HG03060 (cell line): ENCODE results near the gene ANGPT4.
"Not testable (repeated sequence)": the region's sequence is repeated elsewhere in the genome, so short reads cannot be mapped to it uniquely, and the experiment has no call there.

Experiments used
- ATAC-seq: cut with Tn5 transposase; IDR thresholded peaks from one replicate; pipeline ENCODE4 v1.9.1; 2021; ENCODE audit warnings: low read depth, moderate number of reproducible peaks; ENCODE audit not compliant: unreplicated experiment

Gene ANGPT4

DNA sequence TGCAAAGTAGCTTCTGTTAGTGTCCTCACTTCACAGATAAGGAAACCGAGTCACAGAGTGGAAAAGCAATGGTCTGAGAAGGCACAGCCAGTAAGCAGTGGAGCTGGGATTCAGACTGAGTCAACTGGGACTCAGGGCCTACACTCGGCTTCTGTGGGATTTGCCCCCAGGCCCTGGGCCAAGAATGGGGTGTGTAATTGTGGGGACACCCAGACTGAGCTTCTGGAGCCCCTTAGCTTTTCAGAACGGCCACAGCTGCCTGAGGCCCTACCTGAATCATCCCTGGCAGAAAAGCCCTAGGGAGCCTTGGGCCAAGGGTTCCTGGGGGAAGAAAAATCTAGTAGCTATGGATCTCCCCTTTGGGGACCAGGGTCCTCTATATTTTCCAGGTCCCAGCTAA is 6.5 kb downstream of the ANGPT4 start:
- ATAC-seq, result no peak

DNA sequence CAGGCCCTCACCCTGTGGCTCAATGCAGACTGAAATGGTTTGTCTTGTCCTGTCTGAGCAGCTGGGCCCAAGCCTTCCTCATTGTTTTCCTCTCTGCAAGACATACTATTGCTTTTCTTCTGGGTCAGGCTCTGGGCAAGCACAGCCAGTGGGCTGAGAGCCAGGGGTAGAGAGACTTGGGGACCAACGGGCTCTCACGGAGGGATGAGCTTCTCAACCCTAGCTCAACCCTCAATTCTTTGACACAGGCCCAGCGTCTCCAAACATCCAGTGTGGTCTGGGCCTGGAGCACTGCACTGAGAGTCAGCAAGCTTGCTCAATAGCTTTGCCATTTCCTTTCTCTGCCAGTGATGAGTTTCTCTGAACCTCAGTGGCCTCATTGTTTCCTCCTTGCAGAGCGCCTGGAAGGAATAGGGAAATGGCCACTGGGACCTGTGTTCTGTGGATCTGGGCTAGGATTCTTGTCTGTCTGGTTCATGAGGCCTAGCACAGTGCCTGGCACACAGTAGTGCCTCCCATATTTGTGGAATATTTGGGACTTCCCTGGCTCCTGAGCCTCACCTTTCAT is 9.3 kb downstream of the ANGPT4 start:
- no peak for ATAC-seq

- no peak for ATAC-seq
Measured at GRCh38 chr20:906001-906520, 10.1 kb downstream of the ANGPT4 start.

DNA sequence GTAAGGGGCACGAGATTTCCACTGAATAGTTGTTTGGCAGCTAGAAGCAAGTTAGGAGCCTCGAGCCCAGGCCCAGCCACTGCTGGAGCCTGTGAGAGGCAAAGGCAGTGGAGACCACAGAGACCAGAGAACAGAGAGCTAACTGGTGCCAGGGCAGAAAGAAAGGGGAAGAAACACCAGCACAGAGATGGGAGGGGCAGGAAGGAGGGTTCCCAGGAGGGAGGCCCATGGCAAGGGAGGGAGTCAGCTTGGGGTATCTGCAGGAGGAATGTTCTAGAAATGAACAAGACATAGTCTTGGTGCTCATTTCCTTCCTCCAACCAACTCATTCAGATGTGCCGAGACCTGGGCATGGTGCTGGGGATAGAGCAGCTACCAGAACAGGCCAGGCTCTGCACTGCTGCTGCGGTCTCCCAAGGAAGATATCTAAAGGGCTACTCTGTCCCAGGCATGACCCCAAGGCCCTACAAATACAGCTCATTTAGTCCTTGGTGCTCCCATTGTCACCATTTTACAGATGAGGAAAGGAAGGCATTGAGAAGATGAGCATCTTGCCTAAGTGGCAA is 10.7 kb downstream of the ANGPT4 start:
- no peak for ATAC-seq

GRCh38 chr20:904039-904545 is 12.0 kb downstream of the ANGPT4 start:
- no peak for ATAC-seq

- ATAC-seq, result not testable (repeated sequence)
Measured at GRCh38 chr20:897436-897835, 18.7 kb downstream of the ANGPT4 start.

DNA sequence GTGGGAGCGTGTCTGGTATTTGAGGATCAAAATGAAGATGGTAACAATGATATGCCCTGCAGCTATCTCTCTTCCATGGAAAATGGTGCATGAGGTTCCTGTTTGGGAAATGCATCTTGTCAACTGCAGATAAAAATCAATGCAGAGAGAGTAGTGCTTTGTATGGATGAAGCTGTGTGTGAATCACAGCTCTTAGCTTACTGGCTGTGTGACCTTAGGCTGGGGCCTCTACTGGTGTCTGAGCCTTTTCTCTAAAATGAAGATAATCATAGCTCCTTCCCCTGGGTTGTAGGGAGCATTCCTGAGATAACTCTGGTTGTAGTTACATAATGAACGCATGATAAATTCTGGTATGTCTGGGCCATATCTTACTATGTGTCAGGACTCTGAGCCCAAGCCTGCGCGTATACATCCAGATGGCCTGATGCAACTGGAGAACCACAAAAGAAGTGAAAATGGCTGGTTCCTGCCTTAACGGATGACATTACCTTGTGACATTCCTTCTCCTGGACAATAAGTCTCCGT is 19.6 kb downstream of the ANGPT4 start:
- no peak for ATAC-seq

- not testable (repeated sequence) for ATAC-seq
Measured at GRCh38 chr20:892371-892770, 23.8 kb downstream of the ANGPT4 start.

GRCh38 chr20:891706-892080 is 24.4 kb downstream of the ANGPT4 start:
- ATAC-seq, result no peak

GRCh38 chr20:891058-891705 is 25.0 kb downstream of the ANGPT4 start:
- no peak for ATAC-seq

GRCh38 chr20:890666-891057 is 25.5 kb downstream of the ANGPT4 start:
- no peak for ATAC-seq

DNA sequence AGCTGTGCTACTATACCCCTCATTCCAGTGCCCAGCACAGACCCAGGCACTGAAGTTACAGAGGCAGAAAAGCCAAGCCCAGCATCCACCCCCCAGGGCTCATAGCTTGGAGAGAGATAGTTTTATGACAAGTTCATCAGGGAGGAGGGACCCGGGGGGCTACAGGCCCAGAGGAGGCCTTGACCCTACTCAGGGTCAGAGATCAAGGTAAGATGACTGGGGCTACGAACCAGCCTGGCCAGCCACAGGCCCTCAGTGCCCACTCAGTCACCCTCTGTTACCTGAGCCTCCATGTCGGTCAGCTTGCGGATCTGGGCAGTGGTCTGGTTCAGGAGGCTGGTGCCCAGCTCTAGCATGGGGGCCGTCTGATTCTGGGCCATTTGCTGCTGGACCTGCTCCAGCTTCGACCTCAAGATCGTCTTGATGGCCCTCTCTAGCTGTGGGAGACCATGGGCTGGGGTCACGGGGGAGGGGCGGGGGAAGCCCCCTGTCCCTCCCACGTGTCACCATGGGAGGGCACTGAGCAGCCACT is 26.1 kb downstream of the ANGPT4 start:
- ATAC-seq, result no peak

DNA sequence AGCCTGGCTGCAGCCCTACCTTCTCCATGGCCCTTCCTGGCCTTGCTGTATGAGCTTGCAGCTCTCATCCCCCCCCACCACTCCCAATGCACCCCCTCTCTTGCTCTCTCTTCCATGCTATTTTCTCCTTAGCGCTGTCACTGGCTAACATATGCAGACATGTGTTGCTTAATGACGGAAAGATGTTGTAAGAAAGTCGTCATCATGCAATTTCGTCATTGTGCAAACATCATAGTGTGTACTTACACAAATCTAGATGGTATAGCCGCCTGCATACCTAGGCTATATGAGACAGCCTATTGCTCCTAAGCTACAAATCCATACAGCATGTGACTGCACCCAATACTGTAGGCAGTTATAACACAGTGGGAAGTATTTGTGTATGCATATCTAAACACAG is 27.0 kb downstream of the ANGPT4 start:
- no peak for ATAC-seq

GRCh38 chr20:888057-888456 is 28.1 kb downstream of the ANGPT4 start:
- ATAC-seq, result no peak

DNA sequence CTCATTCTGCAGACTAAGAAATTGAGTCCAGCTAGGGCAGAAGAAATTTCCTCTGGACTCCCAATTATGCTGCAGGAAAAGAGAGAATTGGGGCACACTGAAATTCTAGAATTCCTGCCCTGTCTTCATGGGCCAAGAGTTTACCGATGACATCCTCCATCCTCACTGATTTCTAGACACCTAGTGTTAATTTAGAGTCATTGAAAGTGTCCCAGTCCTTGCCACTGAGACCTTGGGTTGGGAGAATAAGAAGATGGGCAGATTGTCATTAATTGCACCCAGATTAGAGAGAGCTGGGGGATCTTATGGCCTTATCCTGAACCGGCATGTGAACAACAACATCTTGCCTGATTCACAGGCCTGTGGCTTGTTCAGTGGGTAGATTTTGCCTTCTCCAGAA is 29.0 kb downstream of the ANGPT4 start:
- ATAC-seq, result no peak

- no peak for ATAC-seq
Measured at GRCh38 chr20:884983-885952, 30.9 kb downstream of the ANGPT4 start.

DNA sequence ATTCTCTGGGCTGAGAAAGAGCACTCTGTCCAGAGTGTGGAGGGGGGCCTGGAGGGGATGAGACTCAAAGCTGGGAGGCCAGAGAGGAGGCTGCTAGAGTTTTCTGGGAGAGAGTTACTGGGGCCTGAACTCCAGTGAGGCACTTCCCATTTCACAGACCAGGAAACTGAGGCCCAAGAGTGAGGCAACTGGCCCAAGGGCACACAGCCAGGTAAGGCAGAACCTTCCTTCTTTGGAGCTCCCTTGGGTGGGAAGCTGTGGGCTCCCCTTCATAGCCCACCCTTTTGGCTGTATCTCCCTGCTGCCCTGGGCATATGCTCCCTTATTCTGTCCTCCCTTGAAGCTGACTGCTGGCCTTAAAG is 34.4 kb downstream of the ANGPT4 start:
- no peak for ATAC-seq

GRCh38 chr20:881051-881782 is 34.9 kb downstream of the ANGPT4 start:
- ATAC-seq, result peak; percentile 49

DNA sequence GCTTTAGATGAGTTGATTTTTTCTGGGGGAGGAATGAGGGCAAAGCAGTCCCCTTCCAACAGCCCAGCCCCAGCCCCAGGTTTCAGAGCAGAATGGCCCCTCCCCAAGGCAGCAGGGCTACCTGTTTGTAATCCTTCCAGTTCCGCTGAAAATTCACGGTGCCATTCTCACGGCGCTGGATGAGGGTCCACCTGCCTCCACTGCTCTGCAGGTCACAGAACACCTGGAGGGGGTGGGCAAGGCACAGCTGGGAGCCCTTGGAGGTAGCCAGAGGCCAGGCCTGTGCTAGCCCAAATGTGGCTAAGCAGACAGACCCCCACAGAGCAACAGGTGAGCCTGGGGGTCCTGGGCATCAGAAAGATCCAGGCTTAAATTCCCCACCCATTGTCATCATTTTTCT is 36.5 kb downstream of the ANGPT4 start:
- ATAC-seq, result no peak
